ENCODE data around the gene RCOR3.

The RCOR3 gene

DNA sequence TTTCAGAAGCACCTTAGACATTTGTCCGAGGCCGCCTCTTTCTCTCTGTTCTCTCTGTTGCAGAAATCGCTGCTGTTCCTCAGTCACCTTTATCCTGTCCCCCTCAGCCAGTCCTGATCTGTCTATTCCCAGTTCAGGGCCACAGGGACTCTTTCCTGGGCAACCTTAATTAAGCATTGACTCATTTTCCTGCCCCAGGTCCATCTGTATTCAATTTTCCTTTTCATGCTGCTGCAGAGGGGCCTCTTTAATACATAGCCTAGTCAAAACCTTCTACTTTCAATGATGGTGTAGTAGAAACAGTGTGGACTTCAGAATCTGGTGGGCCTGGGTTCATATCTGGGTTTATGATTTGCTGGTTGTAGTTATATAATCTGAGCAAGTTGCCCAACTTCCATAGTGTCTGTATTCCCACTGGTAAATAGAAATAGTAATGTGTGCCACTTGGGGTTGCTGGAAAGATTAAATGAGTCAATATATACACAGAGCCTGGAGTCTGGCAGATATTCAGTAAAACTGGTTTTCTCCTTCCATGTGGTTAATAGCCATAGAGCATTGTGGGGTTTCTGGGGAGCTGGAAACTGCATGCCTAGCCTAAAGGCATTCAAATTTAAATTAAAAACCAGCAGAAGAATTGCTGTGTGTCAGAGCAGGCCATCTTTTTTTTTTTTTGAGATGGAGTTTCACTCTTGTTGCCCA lies 72.0 kb downstream of the RCOR3 start:
- H3K27me3 Mint-ChIP-seq (ENCODE audit: low read depth, poor library complexity) = peaks cover 5% of the 10 kb centered on the region
- H3K27ac Mint-ChIP-seq = no peak overlapping the region
- TF ChIP-seq, protein P1, sequence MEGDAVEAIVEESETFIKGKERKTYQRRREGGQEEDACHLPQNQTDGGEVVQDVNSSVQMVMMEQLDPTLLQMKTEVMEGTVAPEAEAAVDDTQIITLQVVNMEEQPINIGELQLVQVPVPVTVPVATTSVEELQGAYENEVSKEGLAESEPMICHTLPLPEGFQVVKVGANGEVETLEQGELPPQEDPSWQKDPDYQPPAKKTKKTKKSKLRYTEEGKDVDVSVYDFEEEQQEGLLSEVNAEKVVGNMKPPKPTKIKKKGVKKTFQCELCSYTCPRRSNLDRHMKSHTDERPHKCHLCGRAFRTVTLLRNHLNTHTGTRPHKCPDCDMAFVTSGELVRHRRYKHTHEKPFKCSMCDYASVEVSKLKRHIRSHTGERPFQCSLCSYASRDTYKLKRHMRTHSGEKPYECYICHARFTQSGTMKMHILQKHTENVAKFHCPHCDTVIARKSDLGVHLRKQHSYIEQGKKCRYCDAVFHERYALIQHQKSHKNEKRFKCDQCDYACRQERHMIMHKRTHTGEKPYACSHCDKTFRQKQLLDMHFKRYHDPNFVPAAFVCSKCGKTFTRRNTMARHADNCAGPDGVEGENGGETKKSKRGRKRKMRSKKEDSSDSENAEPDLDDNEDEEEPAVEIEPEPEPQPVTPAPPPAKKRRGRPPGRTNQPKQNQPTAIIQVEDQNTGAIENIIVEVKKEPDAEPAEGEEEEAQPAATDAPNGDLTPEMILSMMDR (IDR thresholded peaks at IDR 0.05) = no peak
- H3K36me3 Mint-ChIP-seq (ENCODE audit: low read depth) = no peaks in the 10 kb centered on the region
- DNase-seq = no peak
- peaks cover 56% of the 10 kb centered on the region for H3K4me1 Mint-ChIP-seq
- H3K4me3 Mint-ChIP-seq = no peak overlapping the region
- H3K9me3 Mint-ChIP-seq = no peaks in the 10 kb centered on the region

DNA sequence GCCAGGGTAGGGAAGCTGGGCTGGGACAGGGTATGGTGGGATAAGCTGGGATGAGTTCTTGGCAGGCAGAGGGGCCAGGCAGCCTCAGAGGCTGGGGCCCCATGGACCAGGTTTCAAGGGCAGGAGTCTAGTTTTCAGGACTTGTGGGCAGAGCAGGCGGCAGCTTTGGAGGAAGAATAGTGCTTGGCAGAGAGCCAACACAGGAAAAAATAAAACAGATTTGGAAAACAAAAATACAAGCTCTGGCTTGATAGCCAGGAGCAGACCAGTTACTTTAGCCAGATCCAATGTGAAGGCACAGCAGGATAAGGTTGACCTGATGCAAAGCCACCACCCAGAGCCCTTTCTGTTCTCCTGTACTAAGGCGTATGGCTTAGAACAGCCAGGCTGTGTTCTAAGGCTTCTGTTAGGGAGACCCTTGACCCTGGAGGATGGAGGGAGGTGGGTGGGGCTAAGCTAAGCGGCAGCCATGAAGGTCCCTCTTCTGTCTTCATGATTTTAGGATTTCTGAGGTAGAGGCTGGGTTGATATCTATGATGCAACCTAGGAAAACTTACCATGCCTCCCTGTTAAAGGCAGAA lies 73.0 kb downstream of the RCOR3 start:
- peaks cover 4% of the 10 kb centered on the region for H3K27me3 Mint-ChIP-seq (ENCODE audit: low read depth, poor library complexity)
- H3K36me3 Mint-ChIP-seq (ENCODE audit: low read depth) = no peaks in the 10 kb centered on the region
- no peak for DNase-seq
- TF ChIP-seq, protein P1 (IDR thresholded peaks at IDR 0.05) = no peak
- no peaks in the 10 kb centered on the region for H3K9me3 Mint-ChIP-seq
- peaks cover 62% of the 10 kb centered on the region for H3K4me1 Mint-ChIP-seq
- no peak overlapping the region for H3K4me3 Mint-ChIP-seq
- no peak overlapping the region for H3K27ac Mint-ChIP-seq

DNA sequence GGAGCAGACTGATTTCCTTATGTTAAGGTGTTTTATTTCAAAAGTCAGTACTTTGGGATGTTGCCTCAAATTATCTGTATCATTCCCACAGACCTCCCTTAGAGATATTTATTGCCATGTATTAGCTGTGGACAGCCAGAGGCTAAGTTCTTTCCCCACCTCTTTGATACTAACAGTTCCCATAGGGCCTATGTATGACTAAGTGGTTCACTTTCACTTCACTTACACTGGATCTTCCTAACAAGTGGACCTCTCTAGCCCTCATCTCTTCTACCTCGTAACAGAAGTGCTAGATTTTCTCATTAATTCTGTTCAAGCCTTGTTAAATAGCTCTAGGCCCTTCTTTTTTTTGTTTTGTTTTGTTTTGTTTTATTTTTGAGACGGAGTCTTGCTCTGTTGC lies 73.7 kb downstream of the RCOR3 start:
- DNase-seq = no peak
- Mint-ChIP-seq H3K4me1 (peaks cover 62% of the 10 kb centered on the region), H3K27me3 (ENCODE audit: low read depth, poor library complexity) (peaks cover 4% of the 10 kb centered on the region), H3K9me3 (no peaks in the 10 kb centered on the region), H3K36me3 (ENCODE audit: low read depth) (no peaks in the 10 kb centered on the region), H3K27ac (no peak overlapping the region), H3K4me3 (no peak overlapping the region)
- TF ChIP-seq, protein P1 (IDR thresholded peaks at IDR 0.05) = no peak

DNA sequence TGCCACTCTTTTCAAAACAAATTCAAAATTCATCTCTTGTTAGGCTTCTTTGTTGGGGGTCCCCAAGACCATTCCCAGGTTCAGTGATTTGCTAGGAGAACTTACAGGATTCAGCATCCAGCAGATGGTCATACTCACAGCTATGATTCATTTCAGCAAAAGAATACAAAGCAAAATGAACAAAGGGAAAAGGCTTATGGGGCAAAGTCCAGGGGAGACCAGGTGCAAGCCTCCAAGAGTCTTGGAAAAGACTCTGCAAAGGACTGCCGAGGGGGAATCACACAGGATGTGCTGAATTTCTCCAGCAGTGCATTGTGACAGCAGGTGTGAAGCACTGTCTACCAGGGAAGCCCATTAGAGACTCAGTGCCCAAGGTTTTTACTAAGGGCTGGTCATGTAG lies 74.7 kb downstream of the RCOR3 start:
- no peak overlapping the region for H3K27ac Mint-ChIP-seq
- peaks cover 4% of the 10 kb centered on the region for H3K27me3 Mint-ChIP-seq (ENCODE audit: low read depth, poor library complexity)
- H3K36me3 Mint-ChIP-seq (ENCODE audit: low read depth) = no peaks in the 10 kb centered on the region
- TF ChIP-seq, protein P1 (IDR thresholded peaks at IDR 0.05) = no peak
- no peaks in the 10 kb centered on the region for H3K9me3 Mint-ChIP-seq
- H3K4me3 Mint-ChIP-seq = no peak overlapping the region
- DNase-seq = no peak
- peaks cover 52% of the 10 kb centered on the region for H3K4me1 Mint-ChIP-seq

DNA sequence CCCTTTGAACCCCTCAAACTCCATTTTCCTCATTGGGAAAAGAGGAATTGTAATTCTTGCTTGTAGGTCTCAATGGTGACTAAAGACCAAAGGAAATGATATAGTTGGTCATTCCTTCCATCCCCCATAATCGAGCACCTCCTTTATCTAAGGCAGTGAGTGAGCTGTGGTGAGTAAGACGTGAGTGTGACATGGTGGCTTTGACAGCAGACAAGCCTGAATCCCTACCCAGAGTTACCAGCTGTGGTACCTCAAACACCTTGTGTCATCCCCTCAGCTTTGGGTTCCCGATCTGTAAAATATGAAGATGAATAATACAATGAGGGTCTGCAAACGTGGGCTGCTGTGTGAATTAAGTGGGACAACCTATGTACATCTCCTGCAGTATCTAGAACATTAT lies 75.8 kb downstream of the RCOR3 start:
- Mint-ChIP-seq H3K4me3 (no peak overlapping the region), H3K27me3 (ENCODE audit: low read depth, poor library complexity) (peaks cover 4% of the 10 kb centered on the region), H3K36me3 (ENCODE audit: low read depth) (no peaks in the 10 kb centered on the region), H3K9me3 (no peaks in the 10 kb centered on the region), H3K4me1 (peaks cover 41% of the 10 kb centered on the region), H3K27ac (no peak overlapping the region)
- no peak for DNase-seq
- TF ChIP-seq, protein P1 (IDR thresholded peaks at IDR 0.05) = no peak
